Activated T-helper 17 cell treated with anti-CD3 and anti-CD28 coated beads, Interleukin-2, amount 50 U/mL, for 72 hours (primary cell): Measurements from ENCODE around the gene SRPK2. TPM values are rescaled to one million over a fixed set of nuclear protein-coding genes. Genes with fewer than 3 reads are reported as not detected.
"Not testable (repeated sequence)": the region's sequence is repeated elsewhere in the genome, so short reads cannot be mapped to it uniquely, and the experiment has no call there.

Source experiments
- ATAC-seq: fragments of 150-1000 bp; cut with Tn5 transposase; replicated peaks from 2 replicates; pipeline ENCODE4 v1.10.0; 2021; ENCODE audit warnings: mild to moderate bottlenecking, moderate library complexity
- H3K27ac Mint-ChIP-seq: one replicate; pipeline ENCODE4 v1.8.0; 2022; ENCODE audit warnings: mixed read lengths
- H3K27me3 Mint-ChIP-seq: one replicate; pipeline ENCODE4 v1.8.0; 2022; ENCODE audit warnings: mixed read lengths
- H3K36me3 Mint-ChIP-seq: one replicate; pipeline ENCODE4 v1.8.0; 2022; ENCODE audit warnings: low read depth, mild to moderate bottlenecking, mixed read lengths
- H3K4me1 Mint-ChIP-seq: one replicate; pipeline ENCODE4 v1.8.0; 2022; ENCODE audit warnings: mixed read lengths
- H3K4me3 Mint-ChIP-seq: one replicate; pipeline ENCODE4 v1.8.0; 2022; ENCODE audit warnings: mild to moderate bottlenecking, mixed read lengths
- H3K9me3 Mint-ChIP-seq: one replicate; pipeline ENCODE4 v1.8.0; 2022; ENCODE audit warnings: mixed read lengths
- total RNA-seq, 2 donors: library from RNA; stranded (reverse); gene quantifications; one replicate each; pipeline ENCODE4 v1.2.3, GENCODE V29; 2022

Gene SRPK2
- total RNA-seq, 2 donors from 2014 or later, result 31.5 to 38.5 TPM

DNA sequence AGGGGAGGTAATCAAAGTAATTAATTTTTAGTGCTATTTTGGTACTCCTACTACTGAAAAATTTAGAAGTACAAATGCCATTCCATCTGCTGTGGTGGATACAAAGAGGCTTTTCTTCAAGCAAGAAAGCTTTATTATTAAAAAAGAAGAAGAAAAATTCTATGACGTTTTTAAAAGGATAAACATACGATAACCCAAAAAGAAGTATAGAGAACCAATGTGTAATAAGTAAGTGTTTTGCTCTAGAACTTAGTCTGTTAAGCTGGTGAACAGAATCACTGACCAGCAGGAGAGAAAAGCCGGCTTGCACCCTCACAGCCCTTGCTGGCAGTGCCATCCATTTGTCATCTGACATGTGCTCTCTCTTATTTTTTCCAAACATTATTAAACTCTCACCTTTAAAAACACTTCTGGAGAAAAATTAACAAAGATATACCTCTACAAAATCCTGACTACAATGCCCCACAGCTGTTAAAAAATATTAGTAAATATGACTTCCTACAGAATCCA lies 81.5 kb downstream of the SRPK2 start:
- peak overlapping the region; percentile 71 for H3K27ac Mint-ChIP-seq
- no peak for ATAC-seq
- no peaks in the 10 kb centered on the region for H3K9me3 Mint-ChIP-seq
- H3K36me3 Mint-ChIP-seq, result no peaks in the 10 kb centered on the region
- peak overlapping the region; percentile 52 for H3K4me3 Mint-ChIP-seq
- H3K27me3 Mint-ChIP-seq, result no peaks in the 10 kb centered on the region
- peaks cover 42% of the 10 kb centered on the region for H3K4me1 Mint-ChIP-seq

DNA sequence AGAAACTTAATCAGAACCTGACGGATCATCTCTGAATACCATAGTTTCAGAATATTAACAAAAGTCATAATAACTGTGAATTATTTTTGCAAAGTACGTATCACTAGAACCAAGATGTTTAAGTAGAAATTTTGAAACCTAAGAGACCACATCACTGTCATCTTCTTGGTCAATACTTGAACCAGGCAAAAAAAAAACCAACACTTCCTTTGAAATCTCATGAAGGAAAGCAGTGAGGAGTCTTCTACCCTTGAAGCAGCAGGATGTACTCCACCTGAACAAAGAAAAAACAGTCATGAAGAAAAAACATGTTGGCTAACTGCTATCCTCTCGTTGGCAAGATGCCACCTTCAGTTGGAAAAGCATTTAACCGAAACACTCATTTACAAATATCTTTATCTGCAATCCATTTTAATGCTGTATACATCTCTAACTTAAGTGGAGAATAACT lies 82.4 kb downstream of the SRPK2 start:
- ATAC-seq, result peak; percentile 42
- peak overlapping the region; percentile 52 for H3K4me3 Mint-ChIP-seq
- no peaks in the 10 kb centered on the region for H3K9me3 Mint-ChIP-seq
- no peaks in the 10 kb centered on the region for H3K27me3 Mint-ChIP-seq
- H3K4me1 Mint-ChIP-seq, result peaks cover 47% of the 10 kb centered on the region
- peaks cover 5% of the 10 kb centered on the region for H3K36me3 Mint-ChIP-seq
- H3K27ac Mint-ChIP-seq, result peak overlapping the region; percentile 71

DNA sequence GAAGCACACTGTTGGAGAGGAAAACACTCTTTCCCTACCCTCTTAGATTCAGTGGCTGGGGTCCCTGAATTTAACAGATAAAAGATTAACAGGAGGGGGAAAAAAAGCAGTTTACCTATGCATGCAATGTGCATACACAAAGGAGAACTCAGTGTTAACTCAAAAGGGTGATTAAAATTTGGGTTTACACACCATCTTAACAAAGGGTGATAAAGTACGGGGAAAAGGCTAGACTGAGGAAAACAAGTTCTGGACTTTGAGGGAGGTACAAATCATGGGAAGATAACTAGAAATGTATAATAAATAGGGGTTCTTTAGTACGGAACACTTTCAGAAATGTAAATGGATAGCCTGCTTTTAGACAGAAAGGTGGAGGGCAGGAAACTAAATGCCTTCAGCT lies 83.1 kb downstream of the SRPK2 start:
- Mint-ChIP-seq H3K27me3 (no peaks in the 10 kb centered on the region), H3K9me3 (no peaks in the 10 kb centered on the region), H3K4me1 (peaks cover 49% of the 10 kb centered on the region), H3K27ac (peak overlapping the region; percentile 71), H3K36me3 (peaks cover 5% of the 10 kb centered on the region), H3K4me3 (peak overlapping the region; percentile 52)
- ATAC-seq, result no peak

DNA sequence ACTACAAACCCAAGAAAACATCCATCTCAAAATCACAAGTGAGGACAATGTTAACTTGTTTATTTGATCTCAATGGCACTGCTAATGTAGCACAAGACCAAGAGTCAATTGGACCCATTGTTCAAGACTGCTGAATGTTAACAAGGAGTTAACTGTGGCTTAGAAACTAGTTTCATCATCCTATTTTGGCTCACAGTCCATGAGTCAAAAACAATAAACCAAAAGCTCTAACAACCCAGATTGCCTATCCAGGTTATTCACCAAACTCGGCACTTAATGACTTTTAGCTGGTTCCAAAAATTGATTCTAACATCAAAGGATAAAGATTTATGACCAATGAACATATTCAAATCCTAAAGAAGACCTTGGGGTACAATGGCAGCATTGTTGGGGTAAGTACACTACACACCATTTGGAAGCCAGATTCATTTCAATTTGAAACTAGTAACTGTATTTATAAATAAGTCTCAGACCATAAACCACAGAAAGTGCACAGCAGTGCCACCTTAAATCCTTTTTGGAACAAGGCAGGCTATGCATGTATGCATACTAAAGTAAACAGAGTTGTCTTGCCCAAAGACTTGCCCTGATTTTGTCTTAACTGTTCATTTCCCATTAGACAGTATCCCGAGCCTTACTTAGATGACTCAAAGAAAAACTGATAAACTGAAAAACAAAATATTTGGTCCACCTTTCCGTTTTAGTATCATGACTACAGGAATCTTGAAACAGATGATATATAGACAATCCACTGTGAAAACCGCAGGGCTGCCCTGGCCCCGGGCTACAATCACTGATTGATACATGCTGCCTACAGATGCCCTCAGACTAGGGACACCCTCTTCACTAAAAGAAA lies 84.5 kb downstream of the SRPK2 start:
- peak; percentile 75 for ATAC-seq
- Mint-ChIP-seq H3K9me3 (no peaks in the 10 kb centered on the region), H3K27ac (peak overlapping the region; percentile 85), H3K36me3 (peaks cover 5% of the 10 kb centered on the region), H3K4me3 (peak overlapping the region; percentile 52), H3K4me1 (peaks cover 47% of the 10 kb centered on the region), H3K27me3 (no peaks in the 10 kb centered on the region)

DNA sequence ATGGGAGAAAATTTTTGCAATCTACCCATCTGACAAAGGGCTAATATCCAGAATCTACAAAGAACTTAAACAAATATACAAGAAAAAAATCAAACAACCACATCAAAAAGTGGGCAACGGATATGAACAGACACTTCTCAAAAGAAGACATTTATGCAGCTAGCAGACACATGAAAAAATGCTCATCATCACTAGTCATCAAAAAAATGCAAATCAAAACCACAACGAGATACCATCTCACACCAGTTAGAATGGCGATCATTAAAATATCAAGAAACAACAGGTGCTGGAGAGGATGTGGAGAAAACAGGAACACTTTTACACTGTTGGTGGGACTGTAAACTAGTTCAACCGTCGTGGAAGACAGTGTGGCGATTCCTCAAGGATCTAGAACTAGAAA lies 88.1 kb downstream of the SRPK2 start:
- not testable (repeated sequence) for H3K9me3 Mint-ChIP-seq, H3K27me3 Mint-ChIP-seq, ATAC-seq
- H3K27ac Mint-ChIP-seq, result peak overlapping the region; percentile 67
- peaks cover 11% of the 10 kb centered on the region for H3K36me3 Mint-ChIP-seq
- peak overlapping the region; percentile 84 for H3K4me3 Mint-ChIP-seq
- H3K4me1 Mint-ChIP-seq, result peaks cover 48% of the 10 kb centered on the region

DNA sequence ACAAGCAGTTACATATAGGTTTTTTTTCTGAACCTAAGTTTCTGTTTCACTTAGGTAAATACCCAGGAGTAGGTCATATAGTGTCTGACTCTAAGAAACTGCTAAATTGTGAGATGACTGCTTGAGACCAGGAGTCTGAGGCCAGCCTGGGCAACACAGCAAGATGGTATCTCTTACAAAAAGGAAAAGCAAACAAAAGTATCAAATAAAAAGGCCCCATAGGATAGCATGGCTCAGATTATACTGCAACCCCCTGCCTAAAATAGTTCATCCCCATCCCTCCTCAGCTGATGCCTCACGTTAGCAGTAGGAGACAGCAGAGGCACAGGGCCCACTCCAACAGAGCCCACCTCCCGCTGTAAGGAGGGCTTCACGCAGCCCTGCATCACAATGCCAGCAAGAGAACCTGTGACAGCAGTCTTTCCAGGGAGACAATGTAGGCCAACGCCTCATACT lies 90.3 kb downstream of the SRPK2 start:
- Mint-ChIP-seq H3K27ac (peak overlapping the region; percentile 91), H3K27me3 (no peaks in the 10 kb centered on the region), H3K4me1 (peaks cover 39% of the 10 kb centered on the region), H3K9me3 (no peaks in the 10 kb centered on the region), H3K36me3 (peaks cover 11% of the 10 kb centered on the region), H3K4me3 (peak overlapping the region; percentile 84)
- ATAC-seq, result peak; percentile 90

DNA sequence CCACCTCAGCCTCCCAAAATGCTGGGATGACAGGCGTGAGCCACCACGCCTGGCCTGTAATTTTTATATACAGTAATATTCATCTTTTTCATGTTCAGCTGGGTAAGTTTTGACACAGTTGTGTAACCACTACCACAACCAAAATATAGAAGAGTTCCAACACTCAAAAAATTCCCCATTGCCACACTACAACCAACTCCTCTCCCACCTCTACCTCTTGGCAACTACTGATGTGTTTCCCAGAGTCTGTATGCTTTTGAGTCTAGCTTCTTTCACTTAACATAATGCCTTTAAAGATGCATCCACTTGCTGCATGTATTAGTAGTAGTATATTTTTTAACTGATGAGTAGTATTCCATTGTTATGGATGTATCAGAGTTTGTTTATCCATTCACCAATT lies 90.7 kb downstream of the SRPK2 start:
- H3K4me3 Mint-ChIP-seq, result peak overlapping the region; percentile 84
- H3K4me1 Mint-ChIP-seq, result peaks cover 39% of the 10 kb centered on the region
- H3K27ac Mint-ChIP-seq, result peak overlapping the region; percentile 91
- no peaks in the 10 kb centered on the region for H3K27me3 Mint-ChIP-seq
- no peaks in the 10 kb centered on the region for H3K9me3 Mint-ChIP-seq
- peaks cover 11% of the 10 kb centered on the region for H3K36me3 Mint-ChIP-seq
- peak; percentile 77 for ATAC-seq

DNA sequence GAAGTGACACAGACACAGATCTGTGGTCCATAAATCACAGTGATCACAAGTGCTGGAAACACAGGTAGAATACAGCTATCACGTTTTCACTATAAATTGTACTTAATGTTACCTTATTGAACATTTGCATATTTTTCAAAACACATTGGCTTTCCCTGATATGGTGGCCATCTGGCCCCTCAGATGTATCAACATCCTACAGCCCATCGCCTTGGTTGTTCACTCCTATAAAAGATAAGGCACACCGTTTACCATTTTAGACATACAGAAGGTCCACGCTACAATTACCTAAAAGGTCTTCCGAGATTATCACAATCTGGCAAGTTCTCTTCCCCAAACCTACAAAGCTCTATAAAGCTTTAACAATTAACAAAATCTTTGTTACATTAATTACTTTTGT lies 91.4 kb downstream of the SRPK2 start:
- no peak for ATAC-seq
- Mint-ChIP-seq H3K4me1 (peaks cover 39% of the 10 kb centered on the region), H3K4me3 (peak overlapping the region; percentile 84), H3K36me3 (peaks cover 11% of the 10 kb centered on the region), H3K27ac (peak overlapping the region; percentile 91), H3K9me3 (no peaks in the 10 kb centered on the region), H3K27me3 (no peaks in the 10 kb centered on the region)

DNA sequence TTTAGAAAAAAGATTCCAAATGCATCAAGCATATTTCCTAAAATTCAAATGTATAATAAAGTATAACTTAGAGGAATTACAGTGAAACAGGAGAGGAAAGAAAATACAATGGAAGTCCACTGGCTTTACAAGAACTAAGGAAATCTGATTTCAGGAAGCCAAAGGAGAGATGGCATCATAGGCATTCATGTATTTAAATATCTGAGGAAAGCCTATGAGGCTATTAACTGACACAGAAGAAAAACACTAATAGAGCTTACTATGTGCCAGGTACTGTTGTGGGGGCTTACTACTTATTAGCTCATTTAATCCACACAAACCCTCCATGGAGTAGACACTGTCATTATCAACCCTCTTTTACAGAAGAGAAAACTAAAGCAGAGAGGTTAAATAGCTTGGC lies 92.2 kb downstream of the SRPK2 start:
- peak overlapping the region; percentile 91 for H3K27ac Mint-ChIP-seq
- peaks cover 35% of the 10 kb centered on the region for H3K4me1 Mint-ChIP-seq
- H3K36me3 Mint-ChIP-seq, result peaks cover 7% of the 10 kb centered on the region

DNA sequence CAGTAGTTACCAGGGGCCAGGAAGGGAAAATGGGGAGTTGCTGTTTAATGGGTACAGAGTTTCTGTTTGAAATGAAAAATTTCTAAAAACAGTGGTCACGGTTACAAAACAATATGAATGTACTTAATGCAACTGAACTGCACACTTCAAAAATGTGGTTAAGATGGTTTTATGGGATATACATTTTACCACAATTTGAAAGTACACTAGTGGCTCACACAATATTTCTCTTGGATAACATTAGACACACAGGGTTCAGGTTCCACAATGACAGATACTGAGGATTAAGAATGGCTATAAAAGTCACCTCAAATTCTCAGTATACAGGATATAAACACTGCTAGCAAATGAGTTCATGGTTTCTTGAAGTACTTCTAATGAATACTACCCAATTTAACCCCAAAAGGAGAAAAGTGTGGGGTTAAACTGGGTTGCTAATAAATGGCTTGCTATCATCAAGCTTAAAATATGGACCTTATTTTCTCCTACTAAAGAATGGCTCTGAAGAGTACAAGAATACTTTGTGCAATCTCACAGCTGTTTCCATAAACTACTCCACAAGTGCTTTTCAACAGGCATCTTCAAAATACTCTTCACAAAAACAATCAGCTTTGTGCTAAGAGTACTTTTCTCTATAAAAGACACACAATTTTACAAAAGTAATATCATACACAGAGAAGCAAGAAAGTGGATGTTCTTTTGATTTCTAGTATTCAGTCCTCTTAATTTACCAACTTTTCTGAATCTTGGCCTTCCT lies 92.9 kb downstream of the SRPK2 start:
- peak overlapping the region; percentile 91 for H3K27ac Mint-ChIP-seq
- peak; percentile 44 for ATAC-seq
- H3K36me3 Mint-ChIP-seq, result peaks cover 6% of the 10 kb centered on the region
- no peaks in the 10 kb centered on the region for H3K27me3 Mint-ChIP-seq
- no peaks in the 10 kb centered on the region for H3K9me3 Mint-ChIP-seq
- H3K4me3 Mint-ChIP-seq, result peak overlapping the region; percentile 22
- H3K4me1 Mint-ChIP-seq, result peaks cover 33% of the 10 kb centered on the region

More for the DNA sequence above, 92.2 kb downstream of the SRPK2 start:
- Mint-ChIP-seq H3K9me3 (no peaks in the 10 kb centered on the region), H3K4me3 (peak overlapping the region; percentile 84), H3K27me3 (no peaks in the 10 kb centered on the region)
- no peak for ATAC-seq

DNA sequence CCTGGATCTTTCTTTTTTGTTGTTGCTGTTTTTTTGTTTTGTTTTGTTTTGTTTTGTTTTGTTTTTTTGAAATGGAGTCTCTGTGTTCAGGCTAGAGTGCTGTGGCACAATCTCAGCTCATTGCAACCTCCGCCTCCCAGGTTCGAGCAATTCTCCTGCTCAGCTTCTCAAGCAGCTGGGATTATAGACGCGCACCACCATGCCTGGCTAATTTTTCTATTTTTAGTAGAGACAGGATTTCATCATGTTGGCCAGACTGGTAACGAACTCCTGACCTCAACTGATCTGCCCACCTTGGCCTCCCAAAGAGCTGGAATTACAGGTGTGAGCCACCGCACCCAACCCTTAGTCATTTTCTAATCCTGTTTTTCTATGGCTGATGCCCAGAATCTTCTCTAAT lies 94.2 kb downstream of the SRPK2 start:
- H3K27ac Mint-ChIP-seq, H3K27me3 Mint-ChIP-seq, H3K4me3 Mint-ChIP-seq, H3K36me3 Mint-ChIP-seq, ATAC-seq, H3K9me3 Mint-ChIP-seq: not testable (repeated sequence)
- peaks cover 33% of the 10 kb centered on the region for H3K4me1 Mint-ChIP-seq

DNA sequence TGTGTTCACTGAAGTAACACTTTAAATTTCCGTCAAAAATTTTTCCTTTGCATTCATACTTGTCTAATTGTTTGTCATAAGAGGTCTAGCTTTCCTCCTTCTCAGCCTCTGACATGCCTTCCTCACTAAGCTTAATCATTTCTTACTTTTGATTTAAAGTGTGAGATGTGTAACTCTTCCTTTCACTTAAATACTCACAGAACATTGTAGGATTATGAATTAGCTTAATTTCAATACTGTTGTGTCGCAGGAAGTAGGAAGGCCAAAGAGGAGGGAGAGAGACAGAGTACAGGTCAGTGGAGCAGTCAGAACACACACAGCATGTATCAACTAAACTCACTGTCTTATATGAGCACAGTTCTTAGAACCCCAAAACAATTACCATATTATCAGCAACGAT lies 99.0 kb downstream of the SRPK2 start:
- Mint-ChIP-seq H3K36me3 (no peaks in the 10 kb centered on the region), H3K9me3 (no peaks in the 10 kb centered on the region), H3K4me3 (peak overlapping the region; percentile 38), H3K27me3 (no peaks in the 10 kb centered on the region), H3K4me1 (peaks cover 11% of the 10 kb centered on the region), H3K27ac (peak overlapping the region; percentile 8)
- peak; percentile 97 for ATAC-seq

DNA sequence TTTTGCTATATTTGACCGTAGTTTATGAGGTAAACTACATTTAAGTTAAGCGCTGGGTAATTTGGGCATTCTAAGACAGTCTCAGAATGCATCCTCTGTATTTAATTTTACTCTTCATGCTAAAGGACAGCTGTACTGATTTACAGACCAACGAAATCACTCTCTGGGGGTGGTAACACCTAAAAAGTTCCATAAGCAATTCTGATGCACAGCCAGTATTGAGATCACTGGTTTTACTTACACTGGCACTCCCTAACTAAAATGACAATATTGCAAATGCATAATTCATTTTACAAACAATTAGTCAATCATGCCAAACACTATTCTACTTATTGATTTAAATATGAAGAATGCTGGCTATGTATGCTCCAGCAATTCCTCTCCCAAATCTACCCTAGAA lies 102.3 kb downstream of the SRPK2 start:
- peaks cover 16% of the 10 kb centered on the region for H3K4me1 Mint-ChIP-seq
- no peak overlapping the region for H3K27ac Mint-ChIP-seq
- H3K4me3 Mint-ChIP-seq, result no peak overlapping the region
- no peaks in the 10 kb centered on the region for H3K36me3 Mint-ChIP-seq
- no peaks in the 10 kb centered on the region for H3K27me3 Mint-ChIP-seq
- no peaks in the 10 kb centered on the region for H3K9me3 Mint-ChIP-seq
- no peak for ATAC-seq

DNA sequence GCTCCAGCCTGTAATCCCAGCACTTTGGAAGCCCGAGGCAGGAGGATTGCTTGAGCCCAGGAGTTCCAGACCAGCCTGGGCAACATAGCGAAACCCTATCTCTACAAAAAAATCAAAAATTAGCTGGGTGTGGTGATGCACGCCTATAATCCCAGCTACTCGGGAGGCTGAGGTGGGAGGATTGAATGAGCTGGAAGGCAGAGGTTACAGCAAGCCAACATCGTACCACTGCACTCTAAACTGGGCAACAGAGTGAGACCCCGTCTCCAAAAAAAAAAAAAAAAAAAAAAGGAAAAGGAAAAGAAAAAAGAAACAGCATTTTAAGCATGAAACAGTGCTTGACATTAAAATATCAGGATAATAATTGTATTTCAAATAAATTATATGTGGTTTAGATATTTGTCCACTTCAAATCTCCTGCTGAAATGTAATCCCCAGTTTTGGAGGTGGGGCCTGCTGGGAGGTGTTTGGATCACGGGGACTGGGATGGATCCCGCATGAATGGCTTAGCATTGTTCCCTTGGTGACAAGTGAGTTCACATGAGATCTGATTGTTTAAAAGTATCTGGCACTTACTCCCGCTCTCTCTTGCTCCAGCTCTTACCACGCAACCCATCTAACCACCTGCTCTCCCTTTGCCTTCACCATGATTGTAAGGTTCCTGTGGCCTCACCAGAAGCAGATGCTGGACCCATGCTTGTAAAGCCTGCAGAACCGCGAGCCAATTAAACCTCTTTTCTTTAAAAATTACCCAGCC lies 103.4 kb downstream of the SRPK2 start:
- H3K4me3 Mint-ChIP-seq, result no peak overlapping the region
- ATAC-seq, result no peak
- H3K36me3 Mint-ChIP-seq, result no peaks in the 10 kb centered on the region
- H3K4me1 Mint-ChIP-seq, result peaks cover 16% of the 10 kb centered on the region
- no peaks in the 10 kb centered on the region for H3K27me3 Mint-ChIP-seq
- no peaks in the 10 kb centered on the region for H3K9me3 Mint-ChIP-seq
- no peak overlapping the region for H3K27ac Mint-ChIP-seq
